Naive thymus-derived CD8-positive, alpha-beta T cell (primary cell): Measurements from ENCODE around the gene BRINP3. TPM values are rescaled to one million over a fixed set of nuclear protein-coding genes. Genes with fewer than 3 reads are reported as not detected.

Experiments used
- ATAC-seq, 2 donors: fragments of 150-1000 bp; cut with Tn5 transposase in 1 of 2; sonication (Bioruptor Pico), chemical (Tn5 transposase) in 1 of 2; 1 replicate in 1 of 2; 2 replicates in 1 of 2; pipeline ENCODE4 v1.10.0; 2021; ENCODE audit warnings: mild to moderate bottlenecking in 2 of 2, moderate library complexity in 2 of 2
- POLR2A ChIA-PET: fragments of 350-600 bp; sonication (Branson Sonifier 250); formaldehyde crosslinking; loops from one replicate; lab custom pipeline; 2021; ENCODE audit warnings: antibody characterized with exemption; lab: Charles Lee
- DNase-seq, 10 donors: peaks; one replicate each; pipeline versions ENCODE4 v3.0.0 to v3.0.0-alpha.2; 2020 to 2022
- H3K27ac Mint-ChIP-seq, 10 donors: one replicate each; pipeline ENCODE4 v1.8.0; 2020 to 2022; ENCODE audit warnings: mild to moderate bottlenecking in 10 of 10, mixed read lengths in 10 of 10, moderate library complexity in 4 of 10, inconsistent platforms in 1 of 10
- H3K27me3 Mint-ChIP-seq, 5 donors: one replicate each; pipeline ENCODE4 v1.8.0; 2021 to 2022; ENCODE audit warnings: mixed read lengths in 5 of 5
- H3K36me3 Mint-ChIP-seq, 3 donors: one replicate each; pipeline ENCODE4 v1.8.0; 2020 to 2022; ENCODE audit warnings: mixed read lengths in 3 of 3, mild to moderate bottlenecking in 2 of 3, inconsistent platforms in 1 of 3
- H3K4me1 Mint-ChIP-seq, 4 donors: one replicate each; pipeline ENCODE4 v1.8.0; 2021 to 2022; ENCODE audit warnings: mixed read lengths in 4 of 4
- H3K4me3 Mint-ChIP-seq, 10 donors: one replicate each; pipeline ENCODE4 v1.8.0; 2020 to 2022; ENCODE audit warnings: mild to moderate bottlenecking in 10 of 10, mixed read lengths in 10 of 10, moderate library complexity in 6 of 10, inconsistent platforms in 1 of 10
- H3K9me3 Mint-ChIP-seq, 9 donors: one replicate each; pipeline ENCODE4 v1.8.0; 2020 to 2022; ENCODE audit warnings: mixed read lengths in 9 of 9, mild to moderate bottlenecking in 3 of 9, inconsistent platforms in 1 of 9, moderate library complexity in 1 of 9
- polyA plus RNA-seq, 3 donors: library from polyadenylated mRNA; unstranded; fragments of 300-500 nt; fragmentation: Illumina TruSeq; gene quantifications; one replicate each; pipeline ENCODE4 v1.2.3, GENCODE V29; 2021
- total RNA-seq, 8 experiments: library from RNA in 2 of 8; stranded (reverse) in 2 of 8; gene quantifications; one replicate each; pipeline ENCODE4 v1.2.3 and lab custom pipeline; 2021 to 2026

BRINP3 gene
- total and polyA plus RNA-seq, 5 experiments from 2014 or later = not detected

GRCh38 chr1:190196020-190196419 lies 281.6 kb downstream of the BRINP3 start:
- POLR2A ChIA-PET = no interaction called here
- DNase-seq = no peak
- H3K27ac Mint-ChIP-seq = no peak overlapping the region
- no peaks in the 10 kb centered on the region for H3K4me1 Mint-ChIP-seq
- H3K36me3 Mint-ChIP-seq = no peaks in the 10 kb centered on the region
- no peak for ATAC-seq
- peaks cover 1 to 26% (median 11%) of the 10 kb centered on the region in 9 donors for H3K9me3 Mint-ChIP-seq
- no peak overlapping the region for H3K4me3 Mint-ChIP-seq
- no peaks in the 10 kb centered on the region for H3K27me3 Mint-ChIP-seq

- no peak for ATAC-seq
- Mint-ChIP-seq H3K9me3 (peaks cover 0 to 14% (median 7%) of the 10 kb centered on the region in 9 donors), H3K27me3 (no peaks in the 10 kb centered on the region), H3K36me3 (no peaks in the 10 kb centered on the region), H3K27ac (peak overlapping the region in 1 of 10 donors; percentile 44), H3K4me1 (no peaks in the 10 kb centered on the region), H3K4me3 (no peak overlapping the region)
- POLR2A ChIA-PET = no interaction called here
- no peak for DNase-seq
Measured at GRCh38 chr1:190193508-190194115, 284.1 kb downstream of the BRINP3 start.

- POLR2A ChIA-PET = no interaction called here
- H3K4me1 Mint-ChIP-seq = no peaks in the 10 kb centered on the region
Measured at GRCh38 chr1:190192627-190193026, 285.0 kb downstream of the BRINP3 start.

GRCh38 chr1:190183588-190183987 lies 294.1 kb downstream of the BRINP3 start:
- DNase-seq (no peak), ATAC-seq (no peak)
- Mint-ChIP-seq H3K36me3 (no peaks in the 10 kb centered on the region), H3K4me3 (no peak overlapping the region), H3K9me3 (peaks cover 0 to 21% (median 4%) of the 10 kb centered on the region in 9 donors), H3K4me1 (no peaks in the 10 kb centered on the region), H3K27me3 (no peaks in the 10 kb centered on the region), H3K27ac (no peak overlapping the region)
- POLR2A ChIA-PET = no interaction called here

More at GRCh38 chr1:190192627-190193026, 285.0 kb downstream of the BRINP3 start:
- H3K27ac Mint-ChIP-seq = no peak overlapping the region
- no peaks in the 10 kb centered on the region for H3K27me3 Mint-ChIP-seq
- no peak overlapping the region for H3K4me3 Mint-ChIP-seq
- peaks cover 0 to 14% (median 6%) of the 10 kb centered on the region in 9 donors for H3K9me3 Mint-ChIP-seq
- DNase-seq = no peak
- ATAC-seq = no peak
- H3K36me3 Mint-ChIP-seq = no peaks in the 10 kb centered on the region

GRCh38 chr1:190179817-190180216 lies 297.8 kb downstream of the BRINP3 start:
- H3K27me3 Mint-ChIP-seq = no peaks in the 10 kb centered on the region
- no peak overlapping the region for H3K4me3 Mint-ChIP-seq
- no peak overlapping the region for H3K27ac Mint-ChIP-seq
- DNase-seq (no peak), ATAC-seq (no peak)
- H3K4me1 Mint-ChIP-seq = no peaks in the 10 kb centered on the region
- POLR2A ChIA-PET = no interaction called here
- peaks cover 0 to 28% (median 2%) of the 10 kb centered on the region in 9 donors for H3K9me3 Mint-ChIP-seq
- no peaks in the 10 kb centered on the region for H3K36me3 Mint-ChIP-seq

- POLR2A ChIA-PET = no interaction called here
- no peak overlapping the region for H3K4me3 Mint-ChIP-seq
- no peak for ATAC-seq
- peaks cover 0 to 28% (median 2%) of the 10 kb centered on the region in 9 donors for H3K9me3 Mint-ChIP-seq
- no peak overlapping the region for H3K27ac Mint-ChIP-seq
- no peaks in the 10 kb centered on the region for H3K4me1 Mint-ChIP-seq
- no peak for DNase-seq
- no peaks in the 10 kb centered on the region for H3K27me3 Mint-ChIP-seq
- H3K36me3 Mint-ChIP-seq = no peaks in the 10 kb centered on the region
Measured at GRCh38 chr1:190178827-190179226, 298.8 kb downstream of the BRINP3 start.

GRCh38 chr1:190177555-190177954 lies 300.1 kb downstream of the BRINP3 start:
- ATAC-seq = no peak
- Mint-ChIP-seq H3K36me3 (no peaks in the 10 kb centered on the region), H3K4me3 (no peak overlapping the region), H3K27me3 (no peaks in the 10 kb centered on the region), H3K9me3 (peaks cover 0 to 21% (median 8%) of the 10 kb centered on the region in 9 donors), H3K27ac (no peak overlapping the region), H3K4me1 (no peaks in the 10 kb centered on the region)
- no peak for DNase-seq
- POLR2A ChIA-PET = no interaction called here

GRCh38 chr1:190176776-190177175 lies 300.9 kb downstream of the BRINP3 start:
- H3K9me3 Mint-ChIP-seq = peaks cover 0 to 15% (median 6%) of the 10 kb centered on the region in 9 donors
- H3K27me3 Mint-ChIP-seq = no peaks in the 10 kb centered on the region
- DNase-seq = no peak
- no peak overlapping the region for H3K4me3 Mint-ChIP-seq
- POLR2A ChIA-PET = no interaction called here
- H3K4me1 Mint-ChIP-seq = no peaks in the 10 kb centered on the region
- H3K27ac Mint-ChIP-seq = no peak overlapping the region
- no peak for ATAC-seq
- H3K36me3 Mint-ChIP-seq = no peaks in the 10 kb centered on the region

GRCh38 chr1:190175320-190175719 lies 302.3 kb downstream of the BRINP3 start:
- Mint-ChIP-seq H3K4me1 (no peaks in the 10 kb centered on the region), H3K27me3 (no peaks in the 10 kb centered on the region), H3K27ac (no peak overlapping the region), H3K36me3 (no peaks in the 10 kb centered on the region), H3K4me3 (no peak overlapping the region), H3K9me3 (peaks cover 0 to 15% (median 8%) of the 10 kb centered on the region in 9 donors)
- POLR2A ChIA-PET = no interaction called here
- ATAC-seq (no peak), DNase-seq (no peak)

GRCh38 chr1:190172651-190173430 lies 304.8 kb downstream of the BRINP3 start:
- POLR2A ChIA-PET = no interaction called here

GRCh38 chr1:190170321-190170720 lies 307.3 kb downstream of the BRINP3 start:
- DNase-seq = no peak
- Mint-ChIP-seq H3K27ac (no peak overlapping the region), H3K4me1 (no peaks in the 10 kb centered on the region), H3K9me3 (peaks cover 0 to 16% (median 3%) of the 10 kb centered on the region in 9 donors), H3K27me3 (no peaks in the 10 kb centered on the region), H3K4me3 (no peak overlapping the region), H3K36me3 (no peaks in the 10 kb centered on the region)
- ATAC-seq = no peak
- POLR2A ChIA-PET = no interaction called here

More at GRCh38 chr1:190172651-190173430, 304.8 kb downstream of the BRINP3 start:
- no peaks in the 10 kb centered on the region for H3K27me3 Mint-ChIP-seq
- no peaks in the 10 kb centered on the region for H3K4me1 Mint-ChIP-seq
- ATAC-seq = no peak
- no peaks in the 10 kb centered on the region for H3K36me3 Mint-ChIP-seq
- no peak for DNase-seq
- H3K27ac Mint-ChIP-seq = no peak overlapping the region
- H3K9me3 Mint-ChIP-seq = peaks cover 0 to 17% (median 5%) of the 10 kb centered on the region in 9 donors
- H3K4me3 Mint-ChIP-seq = no peak overlapping the region

- ATAC-seq (no peak), DNase-seq (no peak)
- Mint-ChIP-seq H3K27me3 (no peaks in the 10 kb centered on the region), H3K4me1 (no peaks in the 10 kb centered on the region), H3K4me3 (no peak overlapping the region), H3K36me3 (no peaks in the 10 kb centered on the region), H3K27ac (no peak overlapping the region), H3K9me3 (peaks cover 0 to 16% (median 3%) of the 10 kb centered on the region in 9 donors)
- POLR2A ChIA-PET = no interaction called here
Measured at GRCh38 chr1:190169311-190170067, 308.2 kb downstream of the BRINP3 start.

- no peak for DNase-seq
- Mint-ChIP-seq H3K36me3 (no peaks in the 10 kb centered on the region), H3K4me3 (no peak overlapping the region), H3K4me1 (no peaks in the 10 kb centered on the region), H3K9me3 (peaks cover 0 to 16% (median 3%) of the 10 kb centered on the region in 9 donors), H3K27me3 (no peaks in the 10 kb centered on the region), H3K27ac (no peak overlapping the region)
- ATAC-seq = no peak
- POLR2A ChIA-PET = no interaction called here
Measured at GRCh38 chr1:190168893-190169280, 308.8 kb downstream of the BRINP3 start.
